Bronchial epithelial cell (primary cell): ENCODE data around the gene SWAP70. TPM values are rescaled to one million over a fixed set of nuclear protein-coding genes. Genes with fewer than 3 reads are reported as not detected.

Source experiments
- DNase-seq: peaks from one replicate; pipeline ENCODE4 v3.0.0-alpha.2; 2010; ENCODE audit warnings: low read depth
- FAIRE-seq: peaks from 2 replicates; lab custom pipeline; 2011; peaks lifted over from hg19 to GRCh38; lab: Jason Lieb, UNC
- H3K27me3 ChIP-seq: 2 replicates; pipeline ENCODE4 v1.5.1; 2011; ENCODE audit warnings: low read length; ENCODE audit not compliant: control insufficient read depth, insufficient read depth
- H3K36me3 ChIP-seq: 2 replicates; pipeline ENCODE4 v1.5.1; 2011; ENCODE audit warnings: low read length; ENCODE audit not compliant: control insufficient read depth, insufficient read depth
- H3K4me3 ChIP-seq: 2 replicates; pipeline ENCODE4 v1.5.1; 2011; ENCODE audit warnings: mild to moderate bottlenecking, low read depth, low read length, control low read depth
- CTCF ChIP-seq: IDR thresholded peaks from 2 replicates; pipeline ENCODE4 v1.5.1; 2011; ENCODE audit warnings: mild to moderate bottlenecking, moderate library complexity, low read length, control low read depth, inconsistent platforms; ENCODE audit not compliant: insufficient read depth, severe bottlenecking
- total RNA-seq: library from RNA; depleted of rRNA; stranded (reverse); fragments of >200 nt; gene quantifications from 2 replicates; pipeline ENCODE4 v1.2.1, GENCODE V29; 2014

SWAP70 gene
- total RNA-seq, 1 donor from 2014 or later, result 26.3 TPM

GRCh38 chr11:9711454-9712307 lies 47.8 kb downstream of the SWAP70 start:
- TF ChIP-seq CTCF, result no peak
- Histone ChIP-seq H3K36me3 (peaks cover 3% of the 10 kb centered on the region), H3K4me3 (no peak overlapping the region), H3K27me3 (no peaks in the 10 kb centered on the region)
- no peak for FAIRE-seq
- no peak for DNase-seq

GRCh38 chr11:9714272-9714940 lies 50.5 kb downstream of the SWAP70 start:
- TF ChIP-seq CTCF, result no peak
- H3K4me3 ChIP-seq, result no peak overlapping the region
- no peak for DNase-seq
- H3K36me3 ChIP-seq, result peaks cover 3% of the 10 kb centered on the region
- FAIRE-seq, result no peak
- H3K27me3 ChIP-seq, result no peaks in the 10 kb centered on the region

- DNase-seq (peak; percentile 63), FAIRE-seq (no peak)
- no peak for TF ChIP-seq CTCF
- peaks cover 3% of the 10 kb centered on the region for H3K36me3 ChIP-seq
- no peaks in the 10 kb centered on the region for H3K27me3 ChIP-seq
- H3K4me3 ChIP-seq, result no peak overlapping the region
Measured at GRCh38 chr11:9716275-9717039, 52.6 kb downstream of the SWAP70 start.

- TF ChIP-seq CTCF, result no peak
- peaks cover 3% of the 10 kb centered on the region for H3K36me3 ChIP-seq
- H3K27me3 ChIP-seq, result no peaks in the 10 kb centered on the region
- FAIRE-seq (no peak), DNase-seq (no peak)
- no peak overlapping the region for H3K4me3 ChIP-seq
Measured at GRCh38 chr11:9717040-9717357, 53.1 kb downstream of the SWAP70 start.

GRCh38 chr11:9717719-9718118 lies 53.8 kb downstream of the SWAP70 start:
- no peak for TF ChIP-seq CTCF
- H3K4me3 ChIP-seq, result no peak overlapping the region
- DNase-seq (no peak), FAIRE-seq (no peak)
- peaks cover 3% of the 10 kb centered on the region for H3K36me3 ChIP-seq
- no peaks in the 10 kb centered on the region for H3K27me3 ChIP-seq
